Measurements from ENCODE around the gene VAPB.

DNA sequence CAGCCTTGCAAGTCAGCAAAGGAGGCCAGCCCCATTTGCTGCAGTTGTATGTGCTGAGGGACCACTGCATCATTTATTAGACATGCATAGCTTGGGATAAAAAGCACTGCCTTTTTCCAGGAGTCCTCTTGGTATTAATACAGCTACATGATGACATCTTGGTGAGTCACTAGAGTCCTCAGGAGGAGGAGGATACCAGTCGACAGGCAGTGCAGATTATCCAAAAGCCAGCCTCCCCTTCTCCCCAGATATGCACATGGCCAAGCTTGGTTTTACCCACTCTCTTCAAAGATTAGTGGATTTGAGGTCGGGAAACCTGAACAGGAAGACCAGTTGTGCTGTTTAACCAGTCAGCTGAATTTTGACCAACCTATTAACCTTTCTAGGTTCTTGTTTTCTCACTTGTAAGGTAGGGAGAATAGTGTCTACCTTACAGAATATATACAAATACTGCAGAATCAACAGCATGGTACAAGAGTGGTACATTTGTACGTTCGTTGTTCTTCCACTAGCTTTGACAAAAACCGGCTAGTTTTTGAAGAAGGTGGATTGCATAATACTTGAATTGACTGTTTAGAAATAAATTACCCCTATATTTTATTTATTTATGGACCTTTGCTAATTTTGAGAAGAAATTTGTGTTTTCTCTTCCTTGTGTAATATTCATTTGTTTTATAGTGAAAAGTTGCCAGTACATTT is 31.9 kb downstream of the VAPB start:
- TF ChIP-seq, protein P1, sequence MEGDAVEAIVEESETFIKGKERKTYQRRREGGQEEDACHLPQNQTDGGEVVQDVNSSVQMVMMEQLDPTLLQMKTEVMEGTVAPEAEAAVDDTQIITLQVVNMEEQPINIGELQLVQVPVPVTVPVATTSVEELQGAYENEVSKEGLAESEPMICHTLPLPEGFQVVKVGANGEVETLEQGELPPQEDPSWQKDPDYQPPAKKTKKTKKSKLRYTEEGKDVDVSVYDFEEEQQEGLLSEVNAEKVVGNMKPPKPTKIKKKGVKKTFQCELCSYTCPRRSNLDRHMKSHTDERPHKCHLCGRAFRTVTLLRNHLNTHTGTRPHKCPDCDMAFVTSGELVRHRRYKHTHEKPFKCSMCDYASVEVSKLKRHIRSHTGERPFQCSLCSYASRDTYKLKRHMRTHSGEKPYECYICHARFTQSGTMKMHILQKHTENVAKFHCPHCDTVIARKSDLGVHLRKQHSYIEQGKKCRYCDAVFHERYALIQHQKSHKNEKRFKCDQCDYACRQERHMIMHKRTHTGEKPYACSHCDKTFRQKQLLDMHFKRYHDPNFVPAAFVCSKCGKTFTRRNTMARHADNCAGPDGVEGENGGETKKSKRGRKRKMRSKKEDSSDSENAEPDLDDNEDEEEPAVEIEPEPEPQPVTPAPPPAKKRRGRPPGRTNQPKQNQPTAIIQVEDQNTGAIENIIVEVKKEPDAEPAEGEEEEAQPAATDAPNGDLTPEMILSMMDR (IDR thresholded peaks at IDR 0.05): no peak
- TF ChIP-seq MXD4 (CRISPR knock-in tag; IDR thresholded peaks at IDR 0.05; ENCODE audit: borderline replicate concordance) (no peak), SP1 (CRISPR knock-in tag; conservative IDR thresholded peaks at IDR 0.05) (no peak), NR3C1 (CRISPR knock-in tag; conservative IDR thresholded peaks at IDR 0.05; ENCODE audit: low read depth) (no peak), ZNF138 (CRISPR knock-in tag; conservative IDR thresholded peaks at IDR 0.05) (no peak), NFE2L1 (CRISPR knock-in tag; IDR thresholded peaks at IDR 0.05) (no peak), ZBTB21 (CRISPR knock-in tag; IDR thresholded peaks at IDR 0.05; ENCODE audit: borderline replicate concordance) (no peak), FOXP1 (CRISPR knock-in tag; IDR thresholded peaks at IDR 0.05; ENCODE audit: borderline replicate concordance) (no peak)
- TF ChIP-seq, protein P2, sequence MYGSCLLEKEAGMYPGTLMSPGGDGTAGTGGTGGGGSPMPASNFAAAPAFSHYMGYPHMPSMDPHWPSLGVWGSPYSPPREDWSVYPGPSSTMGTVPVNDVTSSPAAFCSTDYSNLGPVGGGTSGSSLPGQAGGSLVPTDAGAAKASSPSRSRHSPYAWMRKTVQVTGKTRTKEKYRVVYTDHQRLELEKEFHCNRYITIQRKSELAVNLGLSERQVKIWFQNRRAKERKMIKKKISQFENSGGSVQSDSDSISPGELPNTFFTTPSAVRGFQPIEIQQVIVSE (CRISPR knock-in tag; IDR thresholded peaks at IDR 0.05; ENCODE audit: borderline replicate concordance): no peak
- TF ChIP-seq, protein P3, sequence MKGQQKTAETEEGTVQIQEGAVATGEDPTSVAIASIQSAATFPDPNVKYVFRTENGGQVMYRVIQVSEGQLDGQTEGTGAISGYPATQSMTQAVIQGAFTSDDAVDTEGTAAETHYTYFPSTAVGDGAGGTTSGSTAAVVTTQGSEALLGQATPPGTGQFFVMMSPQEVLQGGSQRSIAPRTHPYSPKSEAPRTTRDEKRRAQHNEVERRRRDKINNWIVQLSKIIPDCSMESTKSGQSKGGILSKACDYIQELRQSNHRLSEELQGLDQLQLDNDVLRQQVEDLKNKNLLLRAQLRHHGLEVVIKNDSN (CRISPR knock-in tag; IDR thresholded peaks at IDR 0.05): no peak

Measured in WTC11 (cell line).